ENCODE data around the gene PALS1.
A peak's percentile ranks its signal among the peaks of the same experiment; 100 is the strongest.

Gene PALS1

DNA sequence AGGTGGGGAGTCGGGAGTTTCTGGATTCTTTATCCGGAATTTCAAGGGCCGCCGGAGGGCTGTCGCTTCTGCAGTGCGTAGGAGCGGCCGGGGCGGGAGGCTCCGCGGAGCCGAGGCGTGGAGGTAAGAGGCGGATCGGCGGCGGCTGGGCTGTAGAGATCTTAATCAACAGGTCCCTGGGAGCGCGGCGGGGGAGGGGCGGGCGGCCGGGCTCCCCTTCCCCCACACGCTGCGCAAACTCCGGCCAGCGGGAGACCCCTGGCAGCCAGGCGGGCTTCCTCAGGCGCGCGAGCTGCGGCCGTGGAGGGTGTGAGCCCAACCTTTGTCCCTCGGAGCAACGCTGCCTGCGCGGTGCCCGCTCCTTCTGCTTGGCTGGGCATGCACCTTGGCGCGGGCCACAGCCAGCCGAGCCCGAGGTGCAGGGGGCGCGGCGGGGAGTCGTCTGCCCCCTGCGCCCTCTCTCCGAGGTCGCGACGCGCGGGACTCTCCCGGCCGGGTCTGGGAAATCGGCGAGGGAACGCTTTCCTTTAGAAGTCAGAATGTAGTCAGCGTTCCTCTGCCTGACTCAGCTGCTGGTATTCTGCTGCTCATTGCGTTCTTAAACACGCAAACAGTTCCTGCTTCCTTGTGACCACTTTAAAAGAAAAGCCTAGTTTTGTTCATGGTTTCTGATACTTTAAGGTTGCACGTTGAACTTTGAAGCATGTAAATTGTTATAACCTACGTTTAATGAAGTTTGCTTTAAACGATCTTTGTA is at the start of gene PALS1:
Gene PALS1, plus strand, starts transcription at position 25 of the 757 bp plus-strand sequence. CDS start 37,736 bp downstream, outside the sequence.
- peak; percentile 44 for DNase-seq

- no peak for DNase-seq
These were observed 49.4 kb upstream of the PALS1 start for GRCh38 chr14:67191768-67192290.

- no peak for DNase-seq
These were observed 48.9 kb upstream of the PALS1 start for GRCh38 chr14:67192366-67192765.

DNA sequence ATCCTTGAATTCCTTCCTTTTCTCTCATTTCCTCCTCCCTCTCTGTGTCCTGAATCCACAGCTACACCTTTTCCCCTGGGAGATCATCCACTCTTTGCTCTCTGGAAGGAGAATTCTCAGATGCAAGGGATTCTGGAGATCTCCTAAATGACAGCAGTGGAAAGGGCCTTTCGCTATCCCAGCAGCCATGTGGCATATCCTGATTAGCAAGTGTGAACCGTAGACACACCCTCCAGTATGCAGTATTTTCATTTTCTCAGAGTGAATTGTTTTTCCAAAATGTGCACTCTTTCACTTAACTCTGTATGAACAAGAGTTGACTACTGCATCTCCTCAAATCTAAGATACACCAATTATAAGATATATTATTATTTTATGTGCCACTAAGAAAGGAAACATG is 46.0 kb upstream of the PALS1 start:
- DNase-seq: no peak

- no peak for DNase-seq
These were observed 42.2 kb upstream of the PALS1 start for GRCh38 chr14:67199016-67199415.

DNA sequence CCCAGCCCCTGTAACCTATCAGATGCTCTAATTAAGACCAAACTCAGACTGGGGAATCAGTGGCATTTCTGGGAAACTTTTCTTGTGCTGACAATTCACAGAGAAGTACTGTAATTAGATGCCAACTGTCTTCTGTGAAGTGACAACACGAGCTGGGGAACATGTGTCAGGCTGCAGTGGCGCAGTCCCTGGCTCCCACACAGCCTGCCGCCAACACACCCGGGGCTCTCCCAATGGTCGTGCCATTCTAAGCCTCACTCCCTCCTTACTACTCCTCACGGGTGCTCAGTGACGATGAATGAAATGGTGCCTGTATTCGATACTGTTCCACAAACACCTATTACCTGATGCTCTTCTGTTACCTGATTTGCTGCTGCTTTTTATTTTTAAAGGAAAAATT is 33.4 kb upstream of the PALS1 start:
- no peak for DNase-seq

DNA sequence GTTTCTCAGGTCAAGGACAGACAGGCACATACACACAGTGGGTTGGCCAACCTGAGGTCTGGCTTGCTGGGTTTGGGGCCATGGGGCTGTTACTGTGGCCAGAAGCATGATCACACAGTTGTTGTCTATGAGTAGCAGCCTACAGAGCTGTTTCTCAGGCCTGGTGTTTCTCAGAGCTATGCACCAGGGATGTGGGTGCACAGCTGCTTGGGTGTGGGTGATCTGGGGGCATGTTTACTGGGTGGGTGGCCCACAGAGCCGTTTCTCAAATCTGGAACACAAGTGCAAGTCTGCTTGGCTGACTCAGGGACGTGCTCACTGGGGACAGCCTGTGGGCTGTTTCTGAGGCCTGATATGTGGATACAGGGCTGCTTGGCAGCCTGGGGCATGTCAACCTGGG is 23.1 kb upstream of the PALS1 start:
- DNase-seq: no peak

GRCh38 chr14:67221248-67221981 is 19.8 kb upstream of the PALS1 start:
- DNase-seq: no peak

- no peak for DNase-seq
These were observed 19.3 kb upstream of the PALS1 start for GRCh38 chr14:67221982-67222328.

- DNase-seq: no peak
These were observed 15.7 kb upstream of the PALS1 start for GRCh38 chr14:67225523-67225922.

GRCh38 chr14:67228325-67228984 is 12.8 kb upstream of the PALS1 start:
- no peak for DNase-seq

DNA sequence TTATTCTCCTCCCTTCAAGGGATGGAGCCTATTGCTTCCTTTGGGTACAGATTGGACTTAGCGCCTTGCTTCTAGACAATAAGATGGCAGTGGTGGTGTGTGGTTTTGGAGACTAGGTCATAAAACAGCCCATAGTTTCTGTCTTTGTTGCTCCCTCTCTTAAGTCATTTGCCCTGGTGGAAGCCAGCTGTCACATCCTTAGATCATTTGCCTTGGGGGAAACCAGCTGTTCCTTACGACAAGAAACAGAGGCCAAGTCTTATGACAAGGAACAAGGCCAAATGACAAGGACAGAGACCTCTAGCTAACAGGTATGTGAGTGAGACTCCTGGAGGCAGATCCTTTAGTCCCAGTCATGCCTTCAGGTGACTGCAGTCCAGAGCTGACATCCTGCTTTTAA is 9.2 kb upstream of the PALS1 start:
- no peak for DNase-seq

DNA sequence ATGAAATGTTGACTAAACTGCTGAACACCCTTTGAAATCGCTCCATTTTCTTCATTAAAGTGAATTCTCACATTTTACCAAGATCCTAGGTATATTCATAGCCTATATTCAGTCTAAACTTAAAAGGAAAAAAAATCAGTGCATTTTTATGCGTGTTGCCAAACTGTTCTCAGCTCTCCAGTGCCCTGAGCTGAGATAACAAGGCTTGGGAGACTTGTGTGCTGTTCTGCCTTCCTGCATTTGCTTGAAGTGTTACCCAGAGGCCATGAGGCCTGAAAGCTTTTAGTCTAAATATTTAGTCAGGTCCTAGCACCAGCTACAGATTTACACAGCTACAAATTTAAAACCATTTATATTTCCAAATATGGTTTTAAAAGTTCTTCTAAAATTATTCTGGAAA is 8.6 kb upstream of the PALS1 start:
- no peak for DNase-seq

DNA sequence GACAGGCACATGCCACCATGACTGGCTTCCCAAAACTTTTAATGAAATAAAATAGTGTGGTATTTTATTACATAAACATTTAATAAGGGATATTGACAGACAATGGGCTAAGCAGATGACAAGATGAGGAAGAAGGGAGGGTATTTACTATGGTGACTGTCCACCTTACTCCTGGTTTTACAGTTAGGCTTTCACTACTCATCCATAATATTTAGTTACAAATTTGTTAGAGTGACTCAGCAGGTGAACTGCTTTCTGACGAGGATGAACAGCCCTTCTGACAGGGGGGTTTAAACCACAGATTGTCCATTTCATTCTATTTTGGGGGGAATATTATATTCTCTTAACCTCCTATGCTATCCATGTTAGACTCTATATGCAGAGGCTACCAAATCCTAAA is 3.6 kb upstream of the PALS1 start:
- no peak for DNase-seq

GRCh38 chr14:67239582-67239981 is 1.7 kb upstream of the PALS1 start:
- no peak for DNase-seq

DNA sequence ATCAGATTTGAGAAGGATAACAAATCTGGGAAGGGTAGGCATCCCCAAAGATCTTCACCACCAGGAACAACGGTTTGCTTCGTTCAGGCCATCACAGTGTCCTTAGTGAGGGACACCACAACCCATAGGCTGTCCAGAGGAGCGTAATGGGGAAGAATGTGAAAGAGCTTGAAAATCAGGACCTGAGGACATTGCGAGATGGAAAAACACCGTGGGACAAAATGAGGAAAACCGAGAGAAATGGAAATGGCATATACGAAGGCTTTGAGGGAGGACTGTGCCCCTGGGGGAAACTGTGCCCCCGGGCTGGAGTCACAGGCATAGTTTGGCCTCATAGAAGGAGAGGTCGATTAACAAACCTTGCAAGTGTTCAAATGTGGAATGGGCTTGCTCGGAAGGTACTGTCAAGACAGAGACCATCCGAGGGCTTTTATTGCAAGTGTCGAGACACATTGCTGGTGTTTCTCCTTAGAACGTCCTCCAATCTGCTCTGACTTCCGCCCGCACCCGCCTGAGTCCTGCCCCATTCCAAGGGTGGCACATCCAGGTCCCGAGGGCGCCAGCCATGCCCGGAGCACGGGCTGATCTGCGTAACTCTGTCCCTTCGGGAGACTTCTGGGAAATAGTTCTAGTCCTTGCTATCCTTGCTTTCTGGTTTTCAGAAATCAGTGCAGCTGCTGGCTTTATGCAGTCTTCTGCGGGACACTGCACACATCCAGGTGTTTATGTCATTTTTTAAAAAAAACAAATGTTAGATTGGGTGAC is 885 bp upstream of the PALS1 start:
- DNase-seq: no peak

GRCh38 chr14:67240978-67241410 is 241 bp upstream of the PALS1 start:
- DNase-seq: peak; percentile 88

DNA sequence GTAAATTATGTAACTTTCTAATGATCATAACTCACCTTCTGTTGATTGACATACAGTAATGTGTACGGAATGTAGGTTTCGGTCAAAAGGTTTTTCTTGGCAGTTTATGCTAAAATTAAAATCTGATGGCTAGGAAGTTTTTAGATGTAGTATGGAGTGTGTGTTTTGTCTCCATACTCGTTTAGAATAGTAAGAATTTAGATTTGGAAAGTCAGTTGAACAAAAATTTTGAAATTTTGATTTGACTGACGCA is 859 bp downstream of the PALS1 start:
- no peak for DNase-seq

GRCh38 chr14:67245104-67245503 is 3.9 kb downstream of the PALS1 start:
- no peak for DNase-seq

- no peak for DNase-seq
These were observed 10.5 kb downstream of the PALS1 start for GRCh38 chr14:67251573-67252226.

DNA sequence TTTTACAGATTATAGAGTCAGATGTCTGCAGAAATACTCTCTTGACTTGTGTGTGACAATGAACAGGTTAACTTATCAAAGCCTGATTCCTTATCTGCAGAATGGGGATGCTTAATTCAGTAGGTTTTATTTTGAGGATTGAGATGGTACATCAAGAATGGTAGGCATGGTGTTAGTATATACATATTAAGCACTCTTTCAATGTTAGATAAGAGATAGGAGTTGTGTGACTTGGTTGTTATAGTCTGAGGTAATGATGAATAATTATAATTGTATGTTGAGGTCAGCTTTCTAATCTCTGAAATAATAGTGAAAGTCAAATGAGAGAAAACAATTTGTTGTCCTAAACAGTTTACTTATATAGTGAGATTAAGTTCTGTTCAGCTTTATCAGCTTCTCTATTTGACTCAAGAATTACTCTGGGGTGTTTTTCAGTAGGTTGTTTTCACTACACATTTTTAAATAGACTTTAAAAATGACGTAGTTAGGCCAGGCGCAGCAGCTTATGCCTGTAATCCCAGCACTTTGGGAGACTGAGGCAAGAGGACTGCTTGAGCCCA is 11.9 kb downstream of the PALS1 start:
- DNase-seq: no peak

DNA sequence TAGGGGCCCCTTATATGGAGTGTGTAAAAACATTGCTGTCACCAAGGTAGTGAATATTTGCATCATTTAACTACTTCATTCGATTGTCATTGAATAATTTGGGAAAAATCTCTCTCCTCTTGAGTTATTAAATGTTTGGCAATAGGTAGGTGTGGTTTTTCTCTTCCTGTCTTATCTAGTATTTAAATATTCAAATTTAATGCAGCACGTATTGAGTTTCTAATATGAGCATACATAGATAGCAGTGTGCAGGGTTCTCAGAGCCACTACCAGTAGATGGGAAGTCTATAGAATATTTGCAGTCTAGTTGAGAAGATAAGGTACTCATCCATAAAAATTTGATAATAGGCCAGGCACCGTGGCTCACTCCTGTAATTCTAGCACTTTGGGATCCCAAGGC is 16.7 kb downstream of the PALS1 start:
- no peak for DNase-seq
